ENCODE data around the gene RFC2. TPM values are rescaled to one million over a fixed set of nuclear protein-coding genes. Genes with fewer than 3 reads are reported as not detected.
"Not testable (repeated sequence)": the region's sequence is repeated elsewhere in the genome, so short reads cannot be mapped to it uniquely, and the experiment has no call there.

Gene RFC2
- total RNA-seq, 2 experiments from 2014 or later = 91.5 to 96.0 TPM

- H3K27ac Mint-ChIP-seq = no peak overlapping the region
- no peaks in the 10 kb centered on the region for H3K27me3 Mint-ChIP-seq (ENCODE audit: low read depth)
- H3K9me3 Mint-ChIP-seq = no peaks in the 10 kb centered on the region
- no peak for DNase-seq
- CTCF ChIA-PET = no interaction called here
- intact Hi-C loops (cut with micrococcal nuclease) = no loop called here
- peaks cover 13% of the 10 kb centered on the region for H3K4me1 Mint-ChIP-seq (ENCODE audit: low read depth)
- peaks cover 2% of the 10 kb centered on the region for H3K36me3 Mint-ChIP-seq (ENCODE audit: low read depth)
- no peak overlapping the region for H3K4me3 Mint-ChIP-seq
Measured at GRCh38 chr7:74220229-74220628, 34.0 kb downstream of the RFC2 start.

GRCh38 chr7:74219416-74219815 lies 34.8 kb downstream of the RFC2 start:
- no peaks in the 10 kb centered on the region for H3K9me3 Mint-ChIP-seq
- no peaks in the 10 kb centered on the region for H3K27me3 Mint-ChIP-seq (ENCODE audit: low read depth)
- CTCF ChIA-PET = no interaction called here
- H3K4me1 Mint-ChIP-seq (ENCODE audit: low read depth) = peaks cover 13% of the 10 kb centered on the region
- H3K27ac Mint-ChIP-seq = no peak overlapping the region
- DNase-seq = no peak
- H3K36me3 Mint-ChIP-seq (ENCODE audit: low read depth) = peaks cover 2% of the 10 kb centered on the region
- H3K4me3 Mint-ChIP-seq = no peak overlapping the region
- intact Hi-C loops (cut with micrococcal nuclease) = no loop called here

- H3K4me3 Mint-ChIP-seq = no peak overlapping the region
- no peaks in the 10 kb centered on the region for H3K27me3 Mint-ChIP-seq (ENCODE audit: low read depth)
- H3K27ac Mint-ChIP-seq = no peak overlapping the region
- intact Hi-C loops (cut with micrococcal nuclease) = no loop called here
- CTCF ChIA-PET = interaction anchor here (0.5 to 2.7 kb wide), 3 partner anchors 11 to 191 kb away, joined by 3 to 20 read pairs (median 4); no protein-coding TSS in a partner anchor
- H3K36me3 Mint-ChIP-seq (ENCODE audit: low read depth) = peaks cover under 1% of the 10 kb centered on the region
- no peak for DNase-seq
- H3K4me1 Mint-ChIP-seq (ENCODE audit: low read depth) = peaks cover 13% of the 10 kb centered on the region
- H3K9me3 Mint-ChIP-seq = no peaks in the 10 kb centered on the region
Measured at GRCh38 chr7:74218343-74218698, 35.9 kb downstream of the RFC2 start.

GRCh38 chr7:74217455-74218342 lies 36.5 kb downstream of the RFC2 start:
- Mint-ChIP-seq H3K4me3 (no peak overlapping the region), H3K4me1 (ENCODE audit: low read depth) (peaks cover 13% of the 10 kb centered on the region), H3K27me3 (ENCODE audit: low read depth) (no peaks in the 10 kb centered on the region), H3K36me3 (ENCODE audit: low read depth) (no peaks in the 10 kb centered on the region), H3K27ac (no peak overlapping the region), H3K9me3 (no peaks in the 10 kb centered on the region)
- intact Hi-C loops (cut with micrococcal nuclease) = no loop called here
- CTCF ChIA-PET = interaction anchor here (0.9 to 2.7 kb wide), 3 partner anchors 10 to 183 kb away, joined by 4 to 20 read pairs (median 6); no protein-coding TSS in a partner anchor
- peak; percentile 31 for DNase-seq

- no peak overlapping the region for H3K27ac Mint-ChIP-seq
- H3K27me3 Mint-ChIP-seq (ENCODE audit: low read depth) = no peaks in the 10 kb centered on the region
- peaks cover 13% of the 10 kb centered on the region for H3K4me1 Mint-ChIP-seq (ENCODE audit: low read depth)
- intact Hi-C loops (cut with micrococcal nuclease) = no loop called here
- H3K9me3 Mint-ChIP-seq = no peaks in the 10 kb centered on the region
- no peak overlapping the region for H3K4me3 Mint-ChIP-seq
- H3K36me3 Mint-ChIP-seq (ENCODE audit: low read depth) = no peaks in the 10 kb centered on the region
- CTCF ChIA-PET = interaction anchor here (1.5 to 2.7 kb wide), 2 partner anchors 9 to 185 kb away, joined by 6 to 20 read pairs; no protein-coding TSS in a partner anchor
- no peak for DNase-seq
Measured at GRCh38 chr7:74216361-74216761, 37.8 kb downstream of the RFC2 start.

GRCh38 chr7:74215921-74216320 lies 38.3 kb downstream of the RFC2 start:
- H3K27ac Mint-ChIP-seq = no peak overlapping the region
- no peak for DNase-seq
- H3K9me3 Mint-ChIP-seq = no peaks in the 10 kb centered on the region
- no peaks in the 10 kb centered on the region for H3K36me3 Mint-ChIP-seq (ENCODE audit: low read depth)
- no peak overlapping the region for H3K4me3 Mint-ChIP-seq
- H3K4me1 Mint-ChIP-seq (ENCODE audit: low read depth) = peaks cover 13% of the 10 kb centered on the region
- CTCF ChIA-PET = interaction anchor here (1.5 kb wide), 1 partner anchor 185 kb away, joined by 6 read pairs; no protein-coding TSS in a partner anchor
- intact Hi-C loops (cut with micrococcal nuclease) = no loop called here
- H3K27me3 Mint-ChIP-seq (ENCODE audit: low read depth) = no peaks in the 10 kb centered on the region

- Mint-ChIP-seq H3K4me3 (no peak overlapping the region), H3K27ac (no peak overlapping the region), H3K36me3 (ENCODE audit: low read depth) (no peaks in the 10 kb centered on the region), H3K4me1 (ENCODE audit: low read depth) (peaks cover 15% of the 10 kb centered on the region), H3K27me3 (ENCODE audit: low read depth) (no peaks in the 10 kb centered on the region), H3K9me3 (no peaks in the 10 kb centered on the region)
- CTCF ChIA-PET = interaction anchor here (0.6 to 1.0 kb wide), 2 partner anchors 174 to 186 kb away, joined by 3 read pairs; no protein-coding TSS in a partner anchor
- DNase-seq = no peak
- intact Hi-C loops (cut with micrococcal nuclease) = no loop called here
Measured at GRCh38 chr7:74214816-74215630, 39.2 kb downstream of the RFC2 start.

GRCh38 chr7:74212661-74213060 lies 41.5 kb downstream of the RFC2 start:
- no peaks in the 10 kb centered on the region for H3K9me3 Mint-ChIP-seq
- H3K4me3 Mint-ChIP-seq = no peak overlapping the region
- CTCF ChIA-PET = interaction anchor here (1.0 kb wide), 1 partner anchor 188 kb away, joined by 7 read pairs; no protein-coding TSS in a partner anchor
- H3K27ac Mint-ChIP-seq = no peak overlapping the region
- peaks cover under 1% of the 10 kb centered on the region for H3K27me3 Mint-ChIP-seq (ENCODE audit: low read depth)
- no peak for DNase-seq
- intact Hi-C loops (cut with micrococcal nuclease) = no loop called here
- no peaks in the 10 kb centered on the region for H3K36me3 Mint-ChIP-seq (ENCODE audit: low read depth)
- H3K4me1 Mint-ChIP-seq (ENCODE audit: low read depth) = peaks cover 15% of the 10 kb centered on the region

GRCh38 chr7:74208241-74208640 lies 46.0 kb downstream of the RFC2 start:
- not testable (repeated sequence) for H3K4me3 Mint-ChIP-seq; DNase-seq; H3K27me3 Mint-ChIP-seq (ENCODE audit: low read depth); H3K9me3 Mint-ChIP-seq; H3K27ac Mint-ChIP-seq; H3K36me3 Mint-ChIP-seq (ENCODE audit: low read depth)
- CTCF ChIA-PET = interaction anchor here (0.6 to 6.8 kb wide), 7 partner anchors 9 to 192 kb away, joined by 3 to 151 read pairs (median 7); no protein-coding TSS in a partner anchor
- peaks cover 13% of the 10 kb centered on the region for H3K4me1 Mint-ChIP-seq (ENCODE audit: low read depth)
- intact Hi-C loops (cut with micrococcal nuclease) = loop anchor here (5.0 kb wide), 1 partner anchor 59 kb away; no protein-coding TSS in a partner anchor

- Mint-ChIP-seq H3K9me3 (no peaks in the 10 kb centered on the region), H3K27ac (no peak overlapping the region), H3K27me3 (ENCODE audit: low read depth) (peaks cover 4% of the 10 kb centered on the region), H3K4me1 (ENCODE audit: low read depth) (peaks cover 17% of the 10 kb centered on the region), H3K36me3 (ENCODE audit: low read depth) (no peaks in the 10 kb centered on the region), H3K4me3 (no peak overlapping the region)
- CTCF ChIA-PET = interaction anchor here (0.6 to 6.8 kb wide), 18 partner anchors 10 to 317 kb away, joined by 3 to 151 read pairs (median 7); no protein-coding TSS in a partner anchor
- no peak for DNase-seq
- intact Hi-C loops (cut with micrococcal nuclease) = loop anchor here (5.0 kb wide), 1 partner anchor 60 kb away; no protein-coding TSS in a partner anchor
Measured at GRCh38 chr7:74207586-74207985, 46.6 kb downstream of the RFC2 start.

- H3K27ac Mint-ChIP-seq = no peak overlapping the region
- H3K4me3 Mint-ChIP-seq = no peak overlapping the region
- no peaks in the 10 kb centered on the region for H3K36me3 Mint-ChIP-seq (ENCODE audit: low read depth)
- CTCF ChIA-PET = interaction anchor here (0.5 to 6.8 kb wide), 38 partner anchors 9 to 441 kb away, joined by 3 to 151 read pairs (median 5); no protein-coding TSS in a partner anchor
- peaks cover 19% of the 10 kb centered on the region for H3K4me1 Mint-ChIP-seq (ENCODE audit: low read depth)
- no peaks in the 10 kb centered on the region for H3K9me3 Mint-ChIP-seq
- H3K27me3 Mint-ChIP-seq (ENCODE audit: low read depth) = peaks cover 4% of the 10 kb centered on the region
- intact Hi-C loops (cut with micrococcal nuclease) = loop anchor here (1.0 to 5.0 kb wide), 2 partner anchors 61 to 195 kb away; no protein-coding TSS in a partner anchor
- peak; percentile 84 for DNase-seq
Measured at GRCh38 chr7:74206589-74207120, 47.5 kb downstream of the RFC2 start.

All from activated naive CD4-positive, alpha-beta T cell treated with anti-CD3 and anti-CD28 coated beads for 36 hours (primary cell).